T-helper 2 cell treated with Interferon-gamma antibody and Interleukin-4, amounts not matched to agents 100 ng/mL and 5 ng/mL, for 36 hours (primary cell): Measurements from ENCODE around the gene VAC14. TPM values are rescaled to one million over a fixed set of nuclear protein-coding genes. Genes with fewer than 3 reads are reported as not detected.
"Not testable (repeated sequence)": the region's sequence is repeated elsewhere in the genome, so short reads cannot be mapped to it uniquely, and the experiment has no call there.

Source experiments
- intact Hi-C: fragments of 100-400 bp; cut with micrococcal nuclease; formaldehyde crosslinking; loops from one replicate; pipeline ENCODE4 v1.15.1; 2023
- total RNA-seq: library from RNA; stranded (reverse); gene quantifications from 2 replicates; pipeline ENCODE4 v1.2.3, GENCODE V29; 2022

The VAC14 gene
- total RNA-seq: 35.2 and 37.3 TPM in 2 replicates

GRCh38 chr16:70800781-70801480 lies at the start of gene VAC14:
Gene VAC14, minus strand, starts transcription at chr16:70801158. Its CDS starts 258 bp downstream, at chr16:70800900.
- intact Hi-C loops: loop anchor here (1.0 kb wide), 2 partner anchors 64 to 488 kb away; partner anchors contain the start of gene CMTR2

- intact Hi-C loops: not testable (repeated sequence)
These were observed 22.6 kb upstream of the VAC14 start for GRCh38 chr16:70823498-70824118.

- intact Hi-C loops: not testable (repeated sequence)
These were observed 21.8 kb upstream of the VAC14 start for GRCh38 chr16:70822734-70823133.

GRCh38 chr16:70818088-70818487 lies 17.1 kb upstream of the VAC14 start:
- intact Hi-C loops: not testable (repeated sequence)

- intact Hi-C loops: no loop called here
These were observed 8.6 kb upstream of the VAC14 start for GRCh38 chr16:70809392-70810060.

GRCh38 chr16:70808371-70808770 lies 7.4 kb upstream of the VAC14 start:
- intact Hi-C loops: no loop called here

GRCh38 chr16:70805787-70806186 lies 4.8 kb upstream of the VAC14 start:
- intact Hi-C loops: no loop called here

- intact Hi-C loops: no loop called here
These were observed 4.4 kb upstream of the VAC14 start for GRCh38 chr16:70805380-70805779.

- intact Hi-C loops: no loop called here
These were observed 3.8 kb upstream of the VAC14 start for GRCh38 chr16:70804734-70805169.

- intact Hi-C loops: no loop called here
These were observed 3.3 kb upstream of the VAC14 start for GRCh38 chr16:70804153-70804733.

- intact Hi-C loops: no loop called here
These were observed 2.4 kb upstream of the VAC14 start for GRCh38 chr16:70803319-70803718.

- intact Hi-C loops: loop anchor here (1.0 kb wide), 2 partner anchors 64 to 488 kb away; partner anchors contain the start of gene CMTR2
These were observed 653 bp upstream of the VAC14 start for GRCh38 chr16:70801611-70802010.

GRCh38 chr16:70800311-70800710 lies 647 bp downstream of the VAC14 start:
- intact Hi-C loops: no loop called here

- intact Hi-C loops: no loop called here
These were observed 4.7 kb downstream of the VAC14 start for GRCh38 chr16:70796301-70796700.

- intact Hi-C loops: no loop called here
These were observed 5.6 kb downstream of the VAC14 start for GRCh38 chr16:70795296-70795912.

GRCh38 chr16:70793851-70794502 lies 7.0 kb downstream of the VAC14 start:
- intact Hi-C loops: no loop called here

- intact Hi-C loops: no loop called here
These were observed 10.1 kb downstream of the VAC14 start for GRCh38 chr16:70790815-70791214.

GRCh38 chr16:70789595-70790447 lies 11.1 kb downstream of the VAC14 start:
- intact Hi-C loops: no loop called here

GRCh38 chr16:70788668-70789594 lies 12.0 kb downstream of the VAC14 start:
- intact Hi-C loops: no loop called here
